Mucosa of rectum (tissue), 2 donors: ENCODE measurements around the gene PAPLN.
"Not testable (repeated sequence)": the region's sequence is repeated elsewhere in the genome, so short reads cannot be mapped to it uniquely, and the experiment has no call there.

Experiments used
- H3K27ac ChIP-seq, 2 donors: one replicate each; pipeline ENCODE4 v1.7.0; 2013; ENCODE audit warnings: inconsistent platforms in 2 of 2, low read depth in 2 of 2, low read length in 2 of 2
- H3K27me3 ChIP-seq, 2 donors: one replicate each; pipeline ENCODE4 v1.7.0; 2013; ENCODE audit warnings: low read length in 2 of 2; ENCODE audit not compliant: control insufficient read depth in 2 of 2, insufficient read depth in 2 of 2
- H3K36me3 ChIP-seq, 2 donors: one replicate each; pipeline ENCODE4 v1.7.0; 2013; ENCODE audit warnings: low read length in 2 of 2; ENCODE audit not compliant: control insufficient read depth in 2 of 2, insufficient read depth in 2 of 2
- H3K4me1 ChIP-seq, 2 donors: one replicate each; pipeline ENCODE4 v1.7.0; 2013; ENCODE audit warnings: low read length in 2 of 2, mild to moderate bottlenecking in 1 of 2; ENCODE audit not compliant: control insufficient read depth in 2 of 2, insufficient read depth in 2 of 2
- H3K4me3 ChIP-seq, 2 donors: one replicate each; pipeline ENCODE4 v1.7.0; 2013; ENCODE audit warnings: low read length in 2 of 2
- H3K9ac ChIP-seq, 2 donors: one replicate each; pipeline ENCODE4 v1.7.0; 2013; ENCODE audit warnings: low read length in 2 of 2, low read depth in 1 of 2, mild to moderate bottlenecking in 1 of 2
- H3K9me3 ChIP-seq, 2 donors: one replicate each; pipeline ENCODE4 v1.7.0; 2013; ENCODE audit warnings: low read length in 2 of 2; ENCODE audit not compliant: control insufficient read depth in 2 of 2
- donor health status: healthy.
- donor health status: Normal muscosa, but diverticular disease.

Gene PAPLN, protein sequence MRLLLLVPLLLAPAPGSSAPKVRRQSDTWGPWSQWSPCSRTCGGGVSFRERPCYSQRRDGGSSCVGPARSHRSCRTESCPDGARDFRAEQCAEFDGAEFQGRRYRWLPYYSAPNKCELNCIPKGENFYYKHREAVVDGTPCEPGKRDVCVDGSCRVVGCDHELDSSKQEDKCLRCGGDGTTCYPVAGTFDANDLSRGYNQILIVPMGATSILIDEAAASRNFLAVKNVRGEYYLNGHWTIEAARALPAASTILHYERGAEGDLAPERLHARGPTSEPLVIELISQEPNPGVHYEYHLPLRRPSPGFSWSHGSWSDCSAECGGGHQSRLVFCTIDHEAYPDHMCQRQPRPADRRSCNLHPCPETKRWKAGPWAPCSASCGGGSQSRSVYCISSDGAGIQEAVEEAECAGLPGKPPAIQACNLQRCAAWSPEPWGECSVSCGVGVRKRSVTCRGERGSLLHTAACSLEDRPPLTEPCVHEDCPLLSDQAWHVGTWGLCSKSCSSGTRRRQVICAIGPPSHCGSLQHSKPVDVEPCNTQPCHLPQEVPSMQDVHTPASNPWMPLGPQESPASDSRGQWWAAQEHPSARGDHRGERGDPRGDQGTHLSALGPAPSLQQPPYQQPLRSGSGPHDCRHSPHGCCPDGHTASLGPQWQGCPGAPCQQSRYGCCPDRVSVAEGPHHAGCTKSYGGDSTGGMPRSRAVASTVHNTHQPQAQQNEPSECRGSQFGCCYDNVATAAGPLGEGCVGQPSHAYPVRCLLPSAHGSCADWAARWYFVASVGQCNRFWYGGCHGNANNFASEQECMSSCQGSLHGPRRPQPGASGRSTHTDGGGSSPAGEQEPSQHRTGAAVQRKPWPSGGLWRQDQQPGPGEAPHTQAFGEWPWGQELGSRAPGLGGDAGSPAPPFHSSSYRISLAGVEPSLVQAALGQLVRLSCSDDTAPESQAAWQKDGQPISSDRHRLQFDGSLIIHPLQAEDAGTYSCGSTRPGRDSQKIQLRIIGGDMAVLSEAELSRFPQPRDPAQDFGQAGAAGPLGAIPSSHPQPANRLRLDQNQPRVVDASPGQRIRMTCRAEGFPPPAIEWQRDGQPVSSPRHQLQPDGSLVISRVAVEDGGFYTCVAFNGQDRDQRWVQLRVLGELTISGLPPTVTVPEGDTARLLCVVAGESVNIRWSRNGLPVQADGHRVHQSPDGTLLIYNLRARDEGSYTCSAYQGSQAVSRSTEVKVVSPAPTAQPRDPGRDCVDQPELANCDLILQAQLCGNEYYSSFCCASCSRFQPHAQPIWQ

DNA sequence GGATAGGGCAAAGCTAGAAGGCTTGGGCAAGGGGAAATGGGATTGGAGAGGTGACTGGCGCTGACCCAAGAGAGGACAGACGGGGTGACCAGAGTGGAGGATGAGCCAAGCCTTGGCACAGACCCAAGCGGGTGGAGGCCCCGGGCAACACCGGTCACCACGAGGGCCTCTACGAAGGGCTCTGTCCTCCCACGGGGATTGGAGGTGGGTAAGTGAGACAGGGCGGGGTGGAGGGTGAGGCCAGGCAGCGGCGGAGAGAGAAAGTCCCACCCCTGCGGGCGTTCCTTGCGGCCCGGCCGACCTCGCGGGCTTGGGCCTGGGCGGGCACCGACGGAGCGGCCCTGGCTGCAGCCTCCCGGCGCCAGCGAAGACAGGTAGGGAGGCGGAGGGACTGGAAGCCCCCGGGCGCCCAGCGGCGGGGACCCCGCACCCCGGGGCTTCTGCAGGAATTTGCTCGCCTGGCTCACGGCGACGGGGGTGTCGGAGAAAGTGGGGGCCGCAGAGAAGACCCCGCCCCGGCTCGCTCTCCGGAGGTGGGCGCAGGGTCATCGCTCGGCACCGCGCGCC, at the start of gene PAPLN:
Gene PAPLN (plus strand): TSS at position 288 of the 567 bp plus-strand sequence. CDS start 2,273 bp downstream, outside the sequence.
- H3K9ac ChIP-seq, result peak within 1 kb of the TSS; percentile 15 to 45
- H3K27me3 ChIP-seq, result peaks cover 15 to 29% of the 10 kb centered on the region in 2 donors
- no peaks in the 10 kb centered on the region for H3K9me3 ChIP-seq
- peak within 1 kb of the TSS in 1 of 2 donors; percentile 24 for H3K27ac ChIP-seq
- peak within 1 kb of the TSS; percentile 56 to 59 for H3K4me3 ChIP-seq
- peaks cover 29 to 34% of the 10 kb centered on the region in 2 donors for H3K4me1 ChIP-seq
- H3K36me3 ChIP-seq, result no peaks in the 10 kb centered on the region

DNA sequence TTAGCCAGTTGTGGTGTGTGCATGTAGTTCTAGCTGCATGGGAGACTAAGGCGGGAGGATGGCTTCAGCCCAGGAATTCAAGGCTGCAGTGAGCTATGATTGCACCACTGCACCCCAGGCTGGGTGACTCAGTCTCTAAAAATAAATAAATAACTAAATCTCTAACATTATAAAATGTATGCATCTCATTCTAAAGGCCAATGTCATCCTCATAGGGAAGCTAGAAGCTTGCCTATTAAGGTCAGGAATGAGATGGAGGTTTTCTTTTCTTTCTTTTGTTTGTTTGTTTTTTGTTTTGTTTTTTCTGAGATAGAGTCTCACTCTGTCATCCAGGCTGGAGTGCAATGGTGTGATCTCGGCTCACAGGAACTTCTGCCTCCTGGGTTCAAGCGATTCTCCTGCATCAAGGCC, 48.8 kb upstream of the PAPLN start:
- Histone ChIP-seq H3K27me3 (no peaks in the 10 kb centered on the region), H3K4me3 (no peak overlapping the region), H3K9ac (no peak overlapping the region), H3K36me3 (peaks cover 24 to 33% of the 10 kb centered on the region in 2 donors), H3K4me1 (no peaks in the 10 kb centered on the region), H3K27ac (no peak overlapping the region), H3K9me3 (no peaks in the 10 kb centered on the region)

DNA sequence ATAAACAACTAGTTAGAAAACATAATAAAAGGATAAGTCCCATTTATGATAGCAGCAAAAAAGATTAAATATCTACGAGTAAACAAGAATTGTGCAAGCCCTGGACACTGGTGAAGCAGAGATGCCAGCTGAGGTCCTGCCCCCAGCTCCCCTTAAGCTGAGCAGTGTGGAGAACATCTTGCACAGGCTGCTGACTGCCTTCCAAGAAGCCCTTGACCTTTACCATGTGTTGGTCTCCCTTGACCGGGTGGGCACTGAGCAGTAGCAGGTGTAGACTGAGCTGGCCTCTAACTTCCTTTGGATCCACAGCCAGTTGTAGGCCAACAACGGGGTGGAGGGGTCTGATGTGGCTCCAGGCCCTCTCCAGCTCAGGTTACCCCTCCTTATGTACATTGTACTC, 47.7 kb upstream of the PAPLN start:
- no peak overlapping the region for H3K4me3 ChIP-seq
- no peak overlapping the region for H3K9ac ChIP-seq
- H3K36me3 ChIP-seq, result peaks cover 31 to 42% of the 10 kb centered on the region in 2 donors
- no peaks in the 10 kb centered on the region for H3K27me3 ChIP-seq
- no peaks in the 10 kb centered on the region for H3K4me1 ChIP-seq
- H3K27ac ChIP-seq, result no peak overlapping the region
- H3K9me3 ChIP-seq, result no peaks in the 10 kb centered on the region

DNA sequence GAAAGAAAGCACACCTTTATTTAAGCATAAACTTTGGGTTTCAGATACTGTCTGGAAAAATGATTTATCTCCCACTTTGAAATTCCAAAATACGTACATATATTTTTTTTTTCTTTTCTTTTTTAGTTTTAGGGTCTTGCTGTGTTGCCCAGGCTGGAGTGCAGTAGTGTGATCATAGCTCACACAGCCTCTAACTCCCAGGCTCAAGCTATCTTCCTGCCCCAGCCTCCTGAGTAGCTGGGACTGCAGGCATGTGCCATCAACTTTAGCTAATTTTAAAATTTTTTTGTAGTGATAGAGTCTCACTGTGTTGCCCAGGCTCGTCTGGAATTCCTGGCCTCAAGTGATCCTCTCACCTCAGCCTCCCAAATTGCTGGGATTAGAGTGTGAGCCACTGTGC, 45.9 kb upstream of the PAPLN start:
- no peaks in the 10 kb centered on the region for H3K27me3 ChIP-seq
- H3K27ac ChIP-seq, result no peak overlapping the region
- H3K9ac ChIP-seq, result no peak overlapping the region
- H3K4me1 ChIP-seq, result no peaks in the 10 kb centered on the region
- H3K36me3 ChIP-seq, result peaks cover 39 to 42% of the 10 kb centered on the region in 2 donors
- no peak overlapping the region for H3K4me3 ChIP-seq
- no peaks in the 10 kb centered on the region for H3K9me3 ChIP-seq

DNA sequence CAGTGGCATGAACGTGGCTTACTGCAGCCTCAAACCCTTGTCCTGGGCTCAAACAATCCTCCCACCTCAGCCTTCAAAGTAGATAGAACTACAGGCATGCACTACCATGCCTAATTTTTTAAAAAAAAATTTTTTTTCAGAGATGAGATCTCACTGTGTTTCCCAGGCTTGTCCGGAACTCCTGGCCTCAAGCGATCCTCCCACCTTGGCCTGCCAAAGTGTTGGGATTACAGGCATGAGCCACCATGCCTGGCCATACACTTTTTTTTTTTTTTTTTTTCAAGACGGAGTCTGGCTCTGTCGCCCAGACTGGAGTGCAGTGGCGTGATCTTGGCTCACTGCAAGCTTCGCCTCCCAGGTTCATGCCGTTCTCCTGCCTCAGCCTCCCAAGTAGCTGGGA, 43.0 kb upstream of the PAPLN start:
- peaks cover 48 to 49% of the 10 kb centered on the region in 2 donors for H3K36me3 ChIP-seq
- H3K9me3 ChIP-seq, H3K27me3 ChIP-seq, H3K27ac ChIP-seq, H3K4me3 ChIP-seq, H3K9ac ChIP-seq, H3K4me1 ChIP-seq: not testable (repeated sequence)

DNA sequence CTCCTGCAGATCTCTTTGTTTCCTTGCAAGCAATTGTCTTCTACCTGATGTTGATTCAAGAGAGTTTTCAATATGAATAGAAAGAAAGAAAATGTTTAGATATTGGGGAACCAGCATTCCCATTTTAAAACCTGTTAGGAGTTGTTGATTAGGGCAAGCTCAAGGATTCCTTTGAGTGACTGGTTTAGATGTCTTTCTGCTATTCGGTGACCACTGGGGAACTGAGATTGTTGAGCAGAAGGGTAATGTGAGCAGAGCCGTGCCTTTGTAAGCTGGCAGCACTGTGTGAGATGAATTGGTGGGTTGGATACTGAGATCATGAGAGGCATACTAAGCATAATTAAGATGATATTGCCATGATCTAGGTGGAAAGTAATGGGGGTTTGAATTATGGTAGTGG, 39.1 kb upstream of the PAPLN start:
- Histone ChIP-seq H3K27ac (no peak overlapping the region), H3K9ac (no peak overlapping the region), H3K4me3 (no peak overlapping the region), H3K4me1 (no peaks in the 10 kb centered on the region), H3K9me3 (no peaks in the 10 kb centered on the region), H3K27me3 (no peaks in the 10 kb centered on the region), H3K36me3 (peaks cover 34 to 42% of the 10 kb centered on the region in 2 donors)

DNA sequence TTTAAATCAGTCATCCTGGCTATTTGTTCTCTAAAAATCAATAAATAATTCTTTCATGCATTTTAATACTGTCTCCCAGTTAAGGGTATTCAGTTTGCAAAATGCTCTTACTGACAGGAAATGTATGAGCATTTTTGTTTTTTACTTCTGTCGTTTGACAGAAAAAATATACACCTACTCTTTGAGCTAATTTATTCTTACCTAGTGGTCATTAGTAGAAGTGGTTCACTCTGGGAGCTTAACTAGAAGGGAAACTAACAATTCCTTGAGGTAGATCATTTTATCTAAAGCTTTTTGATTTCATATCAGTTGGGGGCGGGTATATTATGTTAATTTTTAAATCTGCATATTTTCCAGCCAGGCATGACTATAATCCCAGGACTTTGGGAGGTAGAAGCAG, 33.8 kb upstream of the PAPLN start:
- Histone ChIP-seq H3K4me3 (no peak overlapping the region), H3K27ac (no peak overlapping the region), H3K36me3 (peaks cover 42 to 53% of the 10 kb centered on the region in 2 donors), H3K27me3 (no peaks in the 10 kb centered on the region), H3K9me3 (no peaks in the 10 kb centered on the region), H3K4me1 (no peaks in the 10 kb centered on the region), H3K9ac (no peak overlapping the region)

DNA sequence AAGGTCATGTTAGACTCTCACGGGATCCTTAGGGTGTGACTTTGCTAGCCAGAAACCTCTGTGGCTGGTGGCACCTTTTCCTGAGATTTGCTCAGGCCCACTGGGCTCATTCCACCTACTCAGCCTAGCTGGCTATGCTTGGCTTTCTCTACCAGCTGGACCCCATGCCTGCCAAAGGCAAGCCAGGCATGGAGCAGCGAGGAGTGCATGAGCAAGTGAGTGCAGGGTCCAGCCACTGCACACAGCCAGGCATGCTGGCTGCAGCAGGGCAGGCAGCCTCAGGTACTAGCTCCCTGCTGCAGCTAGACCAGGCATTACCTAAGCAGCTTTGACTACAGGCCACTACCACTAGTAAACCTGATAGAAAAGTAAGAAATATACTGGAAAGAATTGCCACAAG, 29.7 kb upstream of the PAPLN start:
- no peaks in the 10 kb centered on the region for H3K27me3 ChIP-seq
- H3K4me3 ChIP-seq, result no peak overlapping the region
- H3K36me3 ChIP-seq, result peaks cover 61 to 64% of the 10 kb centered on the region in 2 donors
- no peaks in the 10 kb centered on the region for H3K9me3 ChIP-seq
- no peak overlapping the region for H3K27ac ChIP-seq
- H3K4me1 ChIP-seq, result no peaks in the 10 kb centered on the region
- no peak overlapping the region for H3K9ac ChIP-seq

DNA sequence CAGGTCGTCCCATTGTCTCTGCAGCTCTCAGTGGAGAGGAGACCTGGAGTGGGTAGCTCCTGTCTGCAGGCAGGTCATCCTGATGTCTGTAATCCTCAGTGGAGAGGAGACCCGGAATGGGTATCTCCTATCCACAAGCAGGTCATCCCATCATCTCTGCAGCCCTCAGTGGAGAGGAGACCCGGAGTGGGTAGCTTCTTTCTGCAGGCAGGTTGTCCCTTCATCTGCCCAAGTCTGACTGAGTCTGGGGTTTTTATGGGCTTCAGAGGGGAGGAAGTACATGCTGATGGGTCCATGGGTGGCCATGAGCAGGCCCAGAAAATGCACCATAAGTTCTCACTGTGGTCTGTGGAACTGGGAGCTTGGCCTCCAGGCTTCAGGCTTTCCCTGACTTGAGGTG, 28.9 kb upstream of the PAPLN start:
- H3K9ac ChIP-seq, result no peak overlapping the region
- no peak overlapping the region for H3K27ac ChIP-seq
- no peak overlapping the region for H3K4me3 ChIP-seq
- no peaks in the 10 kb centered on the region for H3K4me1 ChIP-seq
- no peaks in the 10 kb centered on the region for H3K27me3 ChIP-seq
- no peaks in the 10 kb centered on the region for H3K9me3 ChIP-seq
- peaks cover 69 to 71% of the 10 kb centered on the region in 2 donors for H3K36me3 ChIP-seq
